Measurements from ENCODE around the gene MSL1.

- no peak for TF ChIP-seq CTCF (IDR thresholded peaks at IDR 0.05)
- TF ChIP-seq POLR2A (IDR thresholded peaks at IDR 0.05), result no peak
- no peak for TF ChIP-seq POLR2AphosphoS5 (IDR thresholded peaks at IDR 0.05)
Observed at GRCh38 chr17:40171750-40172149, 50.0 kb downstream of the MSL1 start.
